ENCODE measurements around the gene MN1. TPM values are rescaled to one million over a fixed set of nuclear protein-coding genes. Genes with fewer than 3 reads are reported as not detected.

MN1 gene
- total and polyA plus RNA-seq, 2 donors (not counting 1 experiment from before 2014, with no cell fraction given), result 0.02 to 0.12 TPM

GRCh38 chr22:27730641-27731433 lies 70.7 kb downstream of the MN1 start:
- POLR2A ChIA-PET, result no interaction called here
- Histone ChIP-seq H3K9ac (ENCODE audit: low read length) (no peak overlapping the region), H3K27ac (ENCODE audit: low read length in 2 of 2) (no peak overlapping the region), H3K4me2 (replicated peaks; ENCODE audit: low read depth, low read length, poor library complexity, severe bottlenecking) (no peak overlapping the region), H3K36me3 (replicated peaks in 1 of 2; ENCODE audit: control extremely low read depth in 1 of 2, control insufficient read depth in 1 of 2, extremely low read depth in 1 of 2, insufficient read depth in 2 of 2, low read length in 1 of 2) (no peaks in the 10 kb centered on the region), H2AFZ (ENCODE audit: insufficient read depth, low read depth, low read length, poor library complexity, severe bottlenecking) (no peak overlapping the region), H3K9me3 (ENCODE audit: control extremely low read depth in 1 of 3, control insufficient read depth in 2 of 3, insufficient read depth in 1 of 3, low read length in 2 of 3) (peaks cover 0 to under 1% (median 0%) of the 10 kb centered on the region in 3 donors), H4K20me1 (ENCODE audit: control insufficient read depth, insufficient read depth, low read length, poor library complexity, severe bottlenecking) (no peaks in the 10 kb centered on the region), H3K79me2 (ENCODE audit: control insufficient read depth, insufficient read depth, low read length) (no peaks in the 10 kb centered on the region), H3K4me1 (ENCODE audit: control insufficient read depth in 2 of 2, insufficient read depth in 2 of 2, low read length in 2 of 2) (peaks cover 0 to 8% of the 10 kb centered on the region in 2 donors), H3K27me3 (replicated peaks in 1 of 4; ENCODE audit: control extremely low read depth in 1 of 4, control insufficient read depth in 3 of 4, insufficient read depth in 4 of 4, low read length in 3 of 4) (peaks cover 0 to 3% (median 0%) of the 10 kb centered on the region in 4 experiments), H3K4me3 (ENCODE audit: control extremely low read depth in 1 of 5, extremely low read depth in 1 of 5, insufficient read depth in 1 of 5, low read depth in 2 of 5, low read length in 4 of 5) (no peak overlapping the region)
- H3K4me3 Mint-ChIP-seq, result no peak overlapping the region
- CTCF ChIA-PET, result no interaction called here
- H3K27ac Mint-ChIP-seq, result no peak overlapping the region
- H3K27me3 Mint-ChIP-seq, result peaks cover 6% of the 10 kb centered on the region
- TF ChIP-seq CTCF (IDR thresholded peaks at IDR 0.05) (no peak), EZH2 (IDR thresholded peaks at IDR 0.05; ENCODE audit: borderline replicate concordance, insufficient read depth, low read depth, low read length, poor library complexity, severe bottlenecking) (no peak)
- intact Hi-C loops (cut with micrococcal nuclease), result no loop called here
- no peak for DNase-seq
- whole genome bisulfite sequencing (ENCODE audit: insufficient coverage), result 94% methylated on average over 7 of the region's 9 CpGs
- H3K9me3 Mint-ChIP-seq (ENCODE audit: insufficient read depth), result no peaks in the 10 kb centered on the region
- ATAC-seq (ENCODE audit: low read depth), result no peak
- peaks cover 4% of the 10 kb centered on the region for H3K4me1 Mint-ChIP-seq

- intact Hi-C loops (cut with micrococcal nuclease), result no loop called here
- ChIA-PET CTCF (no interaction called here), POLR2A (no interaction called here)
- H3K4me1 ChIP-seq (ENCODE audit: control insufficient read depth in 2 of 2, insufficient read depth in 2 of 2, low read length in 2 of 2), result peaks cover 0 to 8% of the 10 kb centered on the region in 2 donors
- H3K27me3 ChIP-seq (replicated peaks in 1 of 4; ENCODE audit: control extremely low read depth in 1 of 4, control insufficient read depth in 3 of 4, insufficient read depth in 4 of 4, low read length in 3 of 4), result peaks cover 0 to 3% (median 0%) of the 10 kb centered on the region in 4 experiments
- H4K20me1 ChIP-seq (ENCODE audit: control insufficient read depth, insufficient read depth, low read length, poor library complexity, severe bottlenecking), result no peaks in the 10 kb centered on the region
- DNase-seq (no peak), ATAC-seq (ENCODE audit: low read depth) (no peak)
- H3K9me3 ChIP-seq (ENCODE audit: control extremely low read depth in 1 of 3, control insufficient read depth in 2 of 3, insufficient read depth in 1 of 3, low read length in 2 of 3), result peaks cover 0 to 4% (median 0%) of the 10 kb centered on the region in 3 donors
- H3K27ac ChIP-seq (ENCODE audit: low read length in 2 of 2), result no peak overlapping the region
- TF ChIP-seq EZH2 (IDR thresholded peaks at IDR 0.05; ENCODE audit: borderline replicate concordance, insufficient read depth, low read depth, low read length, poor library complexity, severe bottlenecking), result no peak
- no peak for TF ChIP-seq CTCF (IDR thresholded peaks at IDR 0.05)
- H3K27me3 Mint-ChIP-seq, result peaks cover 6% of the 10 kb centered on the region
- WGBS (ENCODE audit: insufficient coverage), result no CpG with 5 or more reads among the region's 4 CpGs
- peaks cover 4% of the 10 kb centered on the region for H3K4me1 Mint-ChIP-seq
- H3K79me2 ChIP-seq (ENCODE audit: control insufficient read depth, insufficient read depth, low read length), result no peaks in the 10 kb centered on the region
- H3K9me3 Mint-ChIP-seq (ENCODE audit: insufficient read depth), result peaks cover 5% of the 10 kb centered on the region
- no peak overlapping the region for H3K4me2 ChIP-seq (replicated peaks; ENCODE audit: low read depth, low read length, poor library complexity, severe bottlenecking)
- H3K4me3 ChIP-seq (ENCODE audit: control extremely low read depth in 1 of 5, extremely low read depth in 1 of 5, insufficient read depth in 1 of 5, low read depth in 2 of 5, low read length in 4 of 5), result no peak overlapping the region
- H3K27ac Mint-ChIP-seq, result no peak overlapping the region
- no peak overlapping the region for H2AFZ ChIP-seq (ENCODE audit: insufficient read depth, low read depth, low read length, poor library complexity, severe bottlenecking)
- H3K4me3 Mint-ChIP-seq, result no peak overlapping the region
- no peaks in the 10 kb centered on the region for H3K36me3 ChIP-seq (replicated peaks in 1 of 2; ENCODE audit: control extremely low read depth in 1 of 2, control insufficient read depth in 1 of 2, extremely low read depth in 1 of 2, insufficient read depth in 2 of 2, low read length in 1 of 2)
- no peak overlapping the region for H3K9ac ChIP-seq (ENCODE audit: low read length)
Measured at GRCh38 chr22:27729246-27729645, 72.3 kb downstream of the MN1 start.
